ENCODE data around the gene EDA.
A peak's percentile ranks its signal among the peaks of the same experiment; 100 is the strongest.

EDA gene

GRCh38 chrX:70079870-70080269 lies 464.0 kb downstream of the EDA start:
- TF ChIP-seq, protein P1, sequence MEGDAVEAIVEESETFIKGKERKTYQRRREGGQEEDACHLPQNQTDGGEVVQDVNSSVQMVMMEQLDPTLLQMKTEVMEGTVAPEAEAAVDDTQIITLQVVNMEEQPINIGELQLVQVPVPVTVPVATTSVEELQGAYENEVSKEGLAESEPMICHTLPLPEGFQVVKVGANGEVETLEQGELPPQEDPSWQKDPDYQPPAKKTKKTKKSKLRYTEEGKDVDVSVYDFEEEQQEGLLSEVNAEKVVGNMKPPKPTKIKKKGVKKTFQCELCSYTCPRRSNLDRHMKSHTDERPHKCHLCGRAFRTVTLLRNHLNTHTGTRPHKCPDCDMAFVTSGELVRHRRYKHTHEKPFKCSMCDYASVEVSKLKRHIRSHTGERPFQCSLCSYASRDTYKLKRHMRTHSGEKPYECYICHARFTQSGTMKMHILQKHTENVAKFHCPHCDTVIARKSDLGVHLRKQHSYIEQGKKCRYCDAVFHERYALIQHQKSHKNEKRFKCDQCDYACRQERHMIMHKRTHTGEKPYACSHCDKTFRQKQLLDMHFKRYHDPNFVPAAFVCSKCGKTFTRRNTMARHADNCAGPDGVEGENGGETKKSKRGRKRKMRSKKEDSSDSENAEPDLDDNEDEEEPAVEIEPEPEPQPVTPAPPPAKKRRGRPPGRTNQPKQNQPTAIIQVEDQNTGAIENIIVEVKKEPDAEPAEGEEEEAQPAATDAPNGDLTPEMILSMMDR (IDR thresholded peaks at IDR 0.05; ENCODE audit: low read depth, low read length): no peak
- H3K4me3 ChIP-seq (replicated peaks in 1 of 2; ENCODE audit: low read depth in 2 of 2, low read length in 2 of 2): no peak overlapping the region
- DNase-seq (ENCODE audit: low read depth in 2 of 2): peak; percentile 14 to 27

- no peak overlapping the region for H3K4me3 ChIP-seq (replicated peaks in 1 of 2; ENCODE audit: low read depth in 2 of 2, low read length in 2 of 2)
- DNase-seq (ENCODE audit: low read depth in 2 of 2): no peak
- TF ChIP-seq, protein P1 (IDR thresholded peaks at IDR 0.05; ENCODE audit: low read depth, low read length): no peak
Observed at GRCh38 chrX:70082723-70083122, 466.8 kb downstream of the EDA start.

DNA sequence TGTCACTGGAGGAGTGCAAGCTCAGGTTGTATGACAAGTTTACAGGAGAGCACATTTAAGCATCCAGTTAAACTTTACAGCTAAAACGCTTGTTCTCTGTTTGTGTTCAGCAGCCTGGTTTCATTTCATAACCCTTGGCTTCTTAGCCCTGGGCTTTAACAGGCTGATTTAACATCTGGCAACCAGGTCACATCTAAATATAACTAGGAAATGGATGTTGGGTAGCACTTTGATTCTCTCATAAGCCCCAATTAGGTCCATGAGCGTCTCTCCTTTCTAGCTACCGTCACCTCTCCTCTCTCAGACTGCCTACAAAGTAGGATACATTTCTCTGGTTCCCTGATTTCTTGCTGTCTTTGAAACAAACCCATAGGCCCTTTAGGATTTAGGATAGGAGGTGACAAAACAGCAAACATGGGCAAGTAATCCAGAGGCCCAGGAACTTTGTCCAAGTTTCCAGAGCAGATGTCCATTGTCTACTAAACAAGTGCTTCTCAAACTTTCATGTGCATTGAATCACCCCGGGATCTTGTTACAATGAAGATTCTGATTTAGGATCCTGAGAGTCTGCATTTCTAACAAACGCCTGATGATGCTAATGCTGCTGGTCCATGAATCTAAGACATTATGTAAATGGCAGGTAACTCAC lies 468.8 kb downstream of the EDA start:
- H3K4me3 ChIP-seq (replicated peaks in 1 of 2; ENCODE audit: low read depth in 2 of 2, low read length in 2 of 2): no peak overlapping the region
- TF ChIP-seq, protein P1 (IDR thresholded peaks at IDR 0.05; ENCODE audit: low read depth, low read length): no peak
- DNase-seq (ENCODE audit: low read depth in 2 of 2): no peak

DNA sequence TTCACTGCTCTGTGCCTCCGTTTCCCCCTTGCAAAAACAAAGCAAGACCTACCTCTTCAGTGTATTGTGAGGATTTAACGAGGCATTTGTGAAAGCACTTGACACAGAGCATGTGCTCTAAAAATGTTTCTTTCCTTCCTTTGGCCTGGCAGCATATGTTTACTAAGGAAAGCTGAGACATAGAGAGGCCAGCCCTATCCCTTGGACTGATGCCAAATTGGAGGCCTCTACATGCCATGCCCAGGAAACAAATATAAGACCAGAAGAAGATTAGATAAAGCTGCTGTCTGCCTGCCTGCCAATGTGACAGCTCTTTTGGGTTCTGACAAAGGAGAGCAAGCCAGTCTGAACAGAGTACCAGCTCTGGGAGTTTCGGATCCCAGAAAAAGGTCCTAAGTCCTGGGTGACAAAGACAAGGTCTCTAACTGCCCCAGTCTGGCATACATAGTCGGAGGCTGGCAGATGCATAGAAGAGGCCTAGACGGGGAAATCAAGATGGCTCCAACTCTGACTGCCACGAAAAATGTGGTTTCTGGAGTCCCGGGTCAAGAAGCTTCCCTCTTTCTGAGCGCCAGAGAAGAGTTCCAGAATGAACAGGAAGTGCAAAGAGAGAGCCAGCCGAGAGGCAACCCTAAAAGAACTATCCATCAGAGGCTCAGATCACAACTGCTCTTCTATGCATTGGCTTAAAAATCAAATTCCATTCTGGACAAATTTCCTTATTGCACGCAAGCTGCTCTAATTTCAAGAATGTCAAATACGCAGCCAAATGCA lies 472.1 kb downstream of the EDA start:
- TF ChIP-seq, protein P1 (IDR thresholded peaks at IDR 0.05; ENCODE audit: low read depth, low read length): no peak
- peak; percentile 49 to 71 for DNase-seq (ENCODE audit: low read depth in 2 of 2)
- H3K4me3 ChIP-seq (replicated peaks in 1 of 2; ENCODE audit: low read depth in 2 of 2, low read length in 2 of 2): no peak overlapping the region

GRCh38 chrX:70088751-70089150 lies 472.8 kb downstream of the EDA start:
- TF ChIP-seq, protein P1 (IDR thresholded peaks at IDR 0.05; ENCODE audit: low read depth, low read length): no peak
- H3K4me3 ChIP-seq (replicated peaks in 1 of 2; ENCODE audit: low read depth in 2 of 2, low read length in 2 of 2): no peak overlapping the region
- DNase-seq (ENCODE audit: low read depth in 2 of 2): no peak

All from cardiac fibroblast (primary cell).